Measurements from ENCODE around the gene TBX5.

TBX5 gene

GRCh38 chr12:114396869-114397719, 8.8 kb downstream of the TBX5 start:
- no peak overlapping the region for H2AFZ ChIP-seq (ENCODE audit: low read length, unreplicated experiment)
- no peaks in the 10 kb centered on the region for H3K79me2 ChIP-seq (ENCODE audit: control insufficient read depth, insufficient read depth, low read length, unreplicated experiment)
- no peaks in the 10 kb centered on the region for H3K36me3 ChIP-seq (ENCODE audit: insufficient read depth, low read length)
- H3K27me3 ChIP-seq (ENCODE audit: insufficient read depth, low read length), result no peaks in the 10 kb centered on the region
- H3K4me3 ChIP-seq (ENCODE audit: low read depth, low read length), result no peak overlapping the region
- H3K27ac ChIP-seq (ENCODE audit: low read depth, low read length), result no peak overlapping the region
- H3K4me1 ChIP-seq (ENCODE audit: control insufficient read depth, insufficient read depth, low read length, unreplicated experiment), result no peaks in the 10 kb centered on the region

- Histone ChIP-seq H3K27ac (ENCODE audit: low read depth, low read length) (no peak overlapping the region), H2AFZ (ENCODE audit: low read length, unreplicated experiment) (no peak overlapping the region), H3K36me3 (ENCODE audit: insufficient read depth, low read length) (no peaks in the 10 kb centered on the region), H3K79me2 (ENCODE audit: control insufficient read depth, insufficient read depth, low read length, unreplicated experiment) (no peaks in the 10 kb centered on the region), H3K4me3 (ENCODE audit: low read depth, low read length) (no peak overlapping the region), H3K4me1 (ENCODE audit: control insufficient read depth, insufficient read depth, low read length, unreplicated experiment) (no peaks in the 10 kb centered on the region), H3K27me3 (ENCODE audit: insufficient read depth, low read length) (no peaks in the 10 kb centered on the region)
These were observed 9.6 kb downstream of the TBX5 start for GRCh38 chr12:114396153-114396868.

GRCh38 chr12:114395755-114396152, 10.2 kb downstream of the TBX5 start:
- no peaks in the 10 kb centered on the region for H3K79me2 ChIP-seq (ENCODE audit: control insufficient read depth, insufficient read depth, low read length, unreplicated experiment)
- H3K27me3 ChIP-seq (ENCODE audit: insufficient read depth, low read length), result no peaks in the 10 kb centered on the region
- no peaks in the 10 kb centered on the region for H3K36me3 ChIP-seq (ENCODE audit: insufficient read depth, low read length)
- H2AFZ ChIP-seq (ENCODE audit: low read length, unreplicated experiment), result no peak overlapping the region
- H3K4me3 ChIP-seq (ENCODE audit: low read depth, low read length), result no peak overlapping the region
- H3K4me1 ChIP-seq (ENCODE audit: control insufficient read depth, insufficient read depth, low read length, unreplicated experiment), result no peaks in the 10 kb centered on the region
- H3K27ac ChIP-seq (ENCODE audit: low read depth, low read length), result no peak overlapping the region

- no peaks in the 10 kb centered on the region for H3K4me1 ChIP-seq (ENCODE audit: control insufficient read depth, insufficient read depth, low read length, unreplicated experiment)
- no peak overlapping the region for H2AFZ ChIP-seq (ENCODE audit: low read length, unreplicated experiment)
- no peaks in the 10 kb centered on the region for H3K36me3 ChIP-seq (ENCODE audit: insufficient read depth, low read length)
- H3K79me2 ChIP-seq (ENCODE audit: control insufficient read depth, insufficient read depth, low read length, unreplicated experiment), result no peaks in the 10 kb centered on the region
- no peaks in the 10 kb centered on the region for H3K27me3 ChIP-seq (ENCODE audit: insufficient read depth, low read length)
- no peak overlapping the region for H3K27ac ChIP-seq (ENCODE audit: low read depth, low read length)
- H3K4me3 ChIP-seq (ENCODE audit: low read depth, low read length), result no peak overlapping the region
These were observed 10.7 kb downstream of the TBX5 start for GRCh38 chr12:114395233-114395632.

- no peaks in the 10 kb centered on the region for H3K27me3 ChIP-seq (ENCODE audit: insufficient read depth, low read length)
- H3K79me2 ChIP-seq (ENCODE audit: control insufficient read depth, insufficient read depth, low read length, unreplicated experiment), result no peaks in the 10 kb centered on the region
- no peak overlapping the region for H2AFZ ChIP-seq (ENCODE audit: low read length, unreplicated experiment)
- H3K27ac ChIP-seq (ENCODE audit: low read depth, low read length), result no peak overlapping the region
- H3K36me3 ChIP-seq (ENCODE audit: insufficient read depth, low read length), result no peaks in the 10 kb centered on the region
- no peaks in the 10 kb centered on the region for H3K4me1 ChIP-seq (ENCODE audit: control insufficient read depth, insufficient read depth, low read length, unreplicated experiment)
- H3K4me3 ChIP-seq (ENCODE audit: low read depth, low read length), result no peak overlapping the region
These were observed 12.4 kb downstream of the TBX5 start for GRCh38 chr12:114393569-114393968.

GRCh38 chr12:114392909-114393308, 13.0 kb downstream of the TBX5 start:
- Histone ChIP-seq H3K36me3 (ENCODE audit: insufficient read depth, low read length) (no peaks in the 10 kb centered on the region), H3K4me3 (ENCODE audit: low read depth, low read length) (no peak overlapping the region), H3K79me2 (ENCODE audit: control insufficient read depth, insufficient read depth, low read length, unreplicated experiment) (no peaks in the 10 kb centered on the region), H3K27ac (ENCODE audit: low read depth, low read length) (no peak overlapping the region), H3K27me3 (ENCODE audit: insufficient read depth, low read length) (no peaks in the 10 kb centered on the region), H2AFZ (ENCODE audit: low read length, unreplicated experiment) (no peak overlapping the region), H3K4me1 (ENCODE audit: control insufficient read depth, insufficient read depth, low read length, unreplicated experiment) (no peaks in the 10 kb centered on the region)

- Histone ChIP-seq H3K36me3 (ENCODE audit: insufficient read depth, low read length) (no peaks in the 10 kb centered on the region), H3K79me2 (ENCODE audit: control insufficient read depth, insufficient read depth, low read length, unreplicated experiment) (no peaks in the 10 kb centered on the region), H3K4me3 (ENCODE audit: low read depth, low read length) (no peak overlapping the region), H3K27ac (ENCODE audit: low read depth, low read length) (no peak overlapping the region), H2AFZ (ENCODE audit: low read length, unreplicated experiment) (no peak overlapping the region), H3K4me1 (ENCODE audit: control insufficient read depth, insufficient read depth, low read length, unreplicated experiment) (no peaks in the 10 kb centered on the region), H3K27me3 (ENCODE audit: insufficient read depth, low read length) (no peaks in the 10 kb centered on the region)
These were observed 14.9 kb downstream of the TBX5 start for GRCh38 chr12:114391088-114391487.

GRCh38 chr12:114384739-114385138, 21.2 kb downstream of the TBX5 start:
- H3K27ac ChIP-seq (ENCODE audit: low read depth, low read length), result no peak overlapping the region
- no peaks in the 10 kb centered on the region for H3K36me3 ChIP-seq (ENCODE audit: insufficient read depth, low read length)
- H3K4me1 ChIP-seq (ENCODE audit: control insufficient read depth, insufficient read depth, low read length, unreplicated experiment), result no peaks in the 10 kb centered on the region
- no peaks in the 10 kb centered on the region for H3K27me3 ChIP-seq (ENCODE audit: insufficient read depth, low read length)
- no peaks in the 10 kb centered on the region for H3K79me2 ChIP-seq (ENCODE audit: control insufficient read depth, insufficient read depth, low read length, unreplicated experiment)
- no peak overlapping the region for H2AFZ ChIP-seq (ENCODE audit: low read length, unreplicated experiment)
- no peak overlapping the region for H3K4me3 ChIP-seq (ENCODE audit: low read depth, low read length)

GRCh38 chr12:114381177-114381576, 24.8 kb downstream of the TBX5 start:
- no peaks in the 10 kb centered on the region for H3K36me3 ChIP-seq (ENCODE audit: insufficient read depth, low read length)
- no peak overlapping the region for H2AFZ ChIP-seq (ENCODE audit: low read length, unreplicated experiment)
- H3K27ac ChIP-seq (ENCODE audit: low read depth, low read length), result no peak overlapping the region
- H3K27me3 ChIP-seq (ENCODE audit: insufficient read depth, low read length), result no peaks in the 10 kb centered on the region
- H3K4me1 ChIP-seq (ENCODE audit: control insufficient read depth, insufficient read depth, low read length, unreplicated experiment), result no peaks in the 10 kb centered on the region
- H3K4me3 ChIP-seq (ENCODE audit: low read depth, low read length), result no peak overlapping the region
- no peaks in the 10 kb centered on the region for H3K79me2 ChIP-seq (ENCODE audit: control insufficient read depth, insufficient read depth, low read length, unreplicated experiment)

GRCh38 chr12:114371733-114372132, 34.2 kb downstream of the TBX5 start:
- H2AFZ ChIP-seq (ENCODE audit: low read length, unreplicated experiment), result no peak overlapping the region
- H3K27me3 ChIP-seq (ENCODE audit: insufficient read depth, low read length), result no peaks in the 10 kb centered on the region
- no peak overlapping the region for H3K27ac ChIP-seq (ENCODE audit: low read depth, low read length)
- H3K4me3 ChIP-seq (ENCODE audit: low read depth, low read length), result no peak overlapping the region
- H3K79me2 ChIP-seq (ENCODE audit: control insufficient read depth, insufficient read depth, low read length, unreplicated experiment), result no peaks in the 10 kb centered on the region
- no peaks in the 10 kb centered on the region for H3K36me3 ChIP-seq (ENCODE audit: insufficient read depth, low read length)
- H3K4me1 ChIP-seq (ENCODE audit: control insufficient read depth, insufficient read depth, low read length, unreplicated experiment), result no peaks in the 10 kb centered on the region

GRCh38 chr12:114371250-114371649, 34.7 kb downstream of the TBX5 start:
- H2AFZ ChIP-seq (ENCODE audit: low read length, unreplicated experiment), result no peak overlapping the region
- no peaks in the 10 kb centered on the region for H3K36me3 ChIP-seq (ENCODE audit: insufficient read depth, low read length)
- H3K79me2 ChIP-seq (ENCODE audit: control insufficient read depth, insufficient read depth, low read length, unreplicated experiment), result no peaks in the 10 kb centered on the region
- H3K4me3 ChIP-seq (ENCODE audit: low read depth, low read length), result no peak overlapping the region
- no peak overlapping the region for H3K27ac ChIP-seq (ENCODE audit: low read depth, low read length)
- H3K27me3 ChIP-seq (ENCODE audit: insufficient read depth, low read length), result no peaks in the 10 kb centered on the region
- no peaks in the 10 kb centered on the region for H3K4me1 ChIP-seq (ENCODE audit: control insufficient read depth, insufficient read depth, low read length, unreplicated experiment)

All from ACC112 (cell line).